CMK (cell line): ENCODE measurements around the gene SEL1L3.

Experiments
- DNase-seq: peaks from one replicate; pipeline ENCODE4 v3.0.0-alpha.2; 2010; ENCODE audit warnings: low read depth

Gene SEL1L3

DNA sequence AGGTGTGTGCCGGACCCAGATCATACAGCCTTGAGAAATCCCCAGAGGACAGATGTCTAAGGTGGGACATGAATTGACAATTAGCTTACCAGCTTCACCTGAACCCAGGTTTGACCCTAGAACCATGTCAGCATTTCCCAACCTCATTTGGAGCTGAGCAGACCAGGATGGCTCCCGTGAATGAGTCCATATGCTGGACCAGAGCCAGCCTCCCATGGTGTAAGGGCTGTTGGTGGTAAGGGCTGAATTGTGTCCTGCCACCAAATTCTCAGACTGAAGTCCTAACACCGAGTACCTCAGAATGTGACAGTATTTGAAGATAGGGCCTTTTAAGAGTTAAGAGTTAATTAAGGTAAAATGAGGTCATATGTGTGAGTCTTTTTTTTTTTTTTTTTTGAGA, 118.8 kb downstream of the SEL1L3 start:
- no peak for DNase-seq

DNA sequence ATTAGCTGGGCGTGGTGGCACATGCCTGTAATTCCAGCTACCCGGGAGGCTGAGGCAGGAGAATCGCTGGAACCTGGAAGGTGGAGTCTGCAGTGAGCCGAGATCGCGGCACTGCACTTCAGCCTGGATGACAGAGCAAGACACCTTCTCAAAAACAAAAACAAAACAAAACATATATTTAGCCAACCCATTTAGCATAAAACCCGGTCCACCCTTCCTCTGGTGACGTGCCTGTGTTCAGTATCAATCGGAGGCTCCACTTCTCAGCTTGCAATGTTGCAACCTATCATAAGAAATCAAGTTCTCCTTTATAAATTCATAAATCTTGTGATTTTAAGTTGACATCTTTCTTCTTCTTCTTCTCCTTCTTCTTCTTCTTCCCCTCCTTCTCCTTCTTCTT, 133.2 kb downstream of the SEL1L3 start:
- DNase-seq = no peak

DNA sequence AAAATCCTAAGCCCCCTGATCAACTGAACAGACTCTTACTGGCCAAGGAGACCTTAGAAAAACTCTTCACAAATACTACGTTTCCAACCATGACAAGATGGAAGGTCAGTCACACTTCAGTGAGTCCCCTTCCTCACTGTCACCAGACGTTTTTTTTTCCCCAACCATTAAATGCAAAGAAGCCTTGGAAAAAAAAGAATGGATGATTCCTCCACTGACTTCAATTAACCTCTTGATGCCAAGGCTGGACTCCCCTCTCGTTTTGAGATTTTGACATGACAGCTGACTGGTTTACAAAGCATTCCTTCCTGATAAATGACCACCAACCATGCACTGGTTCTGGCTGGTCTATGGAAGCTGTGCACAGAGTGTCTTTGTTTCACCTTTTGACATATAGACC, 133.9 kb downstream of the SEL1L3 start:
- no peak for DNase-seq

- DNase-seq = no peak
These were observed 134.9 kb downstream of the SEL1L3 start for GRCh38 chr4:25727711-25728493.

DNA sequence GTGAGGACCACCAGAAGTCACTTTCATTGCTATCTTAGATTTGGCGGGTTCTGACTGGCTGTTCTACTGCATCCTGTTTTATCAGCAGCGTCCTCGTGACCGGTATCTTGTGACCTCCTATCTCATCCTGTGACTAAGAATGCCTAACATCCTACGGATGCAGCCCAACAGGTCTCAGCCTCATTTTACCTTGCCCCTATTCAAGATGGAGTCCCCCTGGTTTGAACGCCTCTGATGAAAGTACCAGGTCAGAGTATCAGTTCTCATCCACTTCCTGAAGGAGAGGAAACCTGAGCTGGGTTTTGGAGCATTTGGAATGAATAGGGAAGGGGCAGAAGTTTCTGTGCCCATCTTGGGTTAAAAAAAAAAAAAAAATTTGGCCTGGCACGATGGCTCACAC, 136.9 kb downstream of the SEL1L3 start:
- DNase-seq = no peak

DNA sequence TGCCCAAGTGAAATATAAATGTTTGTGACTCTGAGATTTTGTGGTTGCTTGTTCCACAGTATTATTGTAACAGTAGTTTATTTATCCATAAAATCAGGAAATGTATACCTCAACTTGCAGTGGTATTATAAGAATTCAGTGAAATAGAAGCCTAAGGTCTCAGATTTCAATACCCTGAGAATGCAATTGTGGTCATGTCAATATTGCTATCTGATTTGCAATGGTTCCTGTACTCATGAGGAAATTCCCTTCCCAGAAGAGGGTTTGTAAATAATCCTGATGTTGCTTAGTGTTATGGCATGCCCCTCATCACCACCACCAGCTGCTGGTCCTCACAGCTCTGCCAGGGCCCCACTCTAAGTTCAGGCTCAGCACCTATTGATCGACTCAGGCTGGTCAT, 139.4 kb downstream of the SEL1L3 start:
- DNase-seq = no peak

- no peak for DNase-seq
These were observed 139.8 kb downstream of the SEL1L3 start for GRCh38 chr4:25722964-25723363.

DNA sequence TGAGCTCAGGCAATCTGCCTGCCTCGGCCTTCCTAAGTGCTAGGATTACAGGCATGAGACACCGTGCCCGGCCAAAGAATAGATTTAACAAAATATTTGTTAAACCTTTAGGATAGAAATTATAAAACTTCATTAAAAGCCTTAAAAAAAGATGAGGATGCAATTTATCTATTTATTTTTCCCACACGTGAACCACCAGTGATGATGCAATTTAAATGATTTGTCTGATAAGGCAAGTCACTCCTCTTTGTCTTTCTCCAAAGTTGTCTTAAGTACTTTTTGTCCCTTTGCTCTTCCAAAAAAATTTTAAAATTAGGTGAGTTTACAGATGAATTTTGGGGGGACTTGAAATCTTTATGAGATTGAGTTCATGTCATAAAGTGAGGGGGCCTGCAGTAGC, 149.0 kb downstream of the SEL1L3 start:
- no peak for DNase-seq

DNA sequence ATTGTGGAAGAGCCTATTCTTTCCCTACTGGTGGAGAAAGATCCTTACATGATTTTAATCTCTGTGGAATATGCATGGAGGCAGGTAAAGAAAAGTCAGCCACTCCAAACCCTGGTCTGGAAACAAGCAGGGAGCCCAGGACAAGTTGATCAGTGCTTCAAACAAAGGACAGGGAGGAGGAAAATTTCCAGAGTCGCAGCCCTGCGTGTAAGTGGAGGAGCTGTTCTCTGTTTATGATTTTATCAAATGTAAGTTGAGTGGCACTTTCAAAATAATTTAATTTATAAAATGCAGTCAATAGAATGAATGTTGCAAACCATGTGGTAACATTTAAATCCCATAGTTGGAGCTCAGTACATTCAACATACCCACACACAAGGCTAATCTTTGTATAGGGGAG, 150.2 kb downstream of the SEL1L3 start:
- no peak for DNase-seq

- DNase-seq = no peak
These were observed 152.2 kb downstream of the SEL1L3 start for GRCh38 chr4:25710637-25711036.

DNA sequence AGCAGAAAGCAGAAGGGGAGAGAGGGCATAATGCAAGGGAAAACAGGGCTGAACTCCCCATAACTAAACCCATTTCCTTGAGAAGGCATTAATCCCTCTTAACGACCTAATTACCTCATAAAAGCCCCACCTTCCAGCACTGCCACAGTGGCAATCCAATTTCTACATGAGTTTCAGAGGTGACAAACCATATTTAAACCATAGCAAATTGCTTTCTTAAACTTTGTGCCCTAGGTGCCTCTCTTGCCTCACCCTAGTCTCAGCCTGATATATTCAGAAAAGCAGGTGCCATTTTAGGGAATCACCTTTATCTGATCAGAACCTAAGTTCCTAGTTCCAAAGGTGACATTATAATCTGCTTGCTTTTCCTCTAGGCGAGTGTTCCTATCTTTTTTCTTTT, 158.3 kb downstream of the SEL1L3 start:
- no peak for DNase-seq

- no peak for DNase-seq
These were observed 158.9 kb downstream of the SEL1L3 start for GRCh38 chr4:25703731-25704388.

- no peak for DNase-seq
These were observed 159.9 kb downstream of the SEL1L3 start for GRCh38 chr4:25702848-25703247.

DNA sequence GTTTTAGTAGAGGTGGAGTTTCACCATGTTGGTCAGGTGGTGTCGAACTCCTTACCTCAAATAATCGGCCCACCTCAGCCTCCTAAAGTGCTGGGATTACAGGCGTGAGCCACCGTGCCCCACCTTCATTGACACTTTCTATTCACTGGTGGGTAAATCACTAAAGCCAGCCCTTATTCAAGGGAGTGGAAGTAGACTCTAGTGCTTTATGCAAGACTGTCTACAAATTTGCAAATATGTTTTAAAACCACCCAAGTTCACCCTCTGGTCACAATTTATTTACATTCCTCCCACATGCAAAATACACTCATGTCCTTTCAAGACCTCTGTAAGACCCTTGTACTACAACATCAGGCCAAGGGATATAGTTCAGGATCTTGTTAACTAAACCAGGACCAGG, 162.1 kb downstream of the SEL1L3 start:
- no peak for DNase-seq

- DNase-seq = no peak
These were observed 165.3 kb downstream of the SEL1L3 start for GRCh38 chr4:25697516-25697915.
